Neural cell (in vitro differentiated cells): Measurements from ENCODE around the gene IFNL3.

Source experiments
- CTCF ChIP-seq: fragments of 450-650 bp; IDR thresholded peaks from 2 replicates; pipeline ENCODE4 v1.5.1; 2014; ENCODE audit warnings: antibody characterized with exemption, mild to moderate bottlenecking, moderate library complexity; ENCODE audit not compliant: poor library complexity, severe bottlenecking
- EP300 ChIP-seq: fragments of 450-650 bp; conservative IDR thresholded peaks from 2 replicates; pipeline ENCODE4 v1.6.1; 2014; ENCODE audit warnings: antibody characterized with exemption, mild to moderate bottlenecking, moderate library complexity; ENCODE audit not compliant: poor library complexity, severe bottlenecking
- EZH2 ChIP-seq: fragments of 200-600, 300-800 bp; shearing (Covaris generic), sonication (generic); IDR thresholded peaks from 2 replicates; pipeline ENCODE4 v1.6.1; 2014; ENCODE audit warnings: antibody characterized with exemption, low read length, borderline replicate concordance, mild to moderate bottlenecking; ENCODE audit not compliant: insufficient read depth, poor library complexity, severe bottlenecking
- POLR2AphosphoS5 ChIP-seq: IDR thresholded peaks from 2 replicates; pipeline ENCODE4 v1.6.1; 2012
- SMC3 ChIP-seq: fragments of 450-650 bp; conservative IDR thresholded peaks from 2 replicates; pipeline ENCODE4 v1.6.1; 2014; ENCODE audit warnings: antibody characterized with exemption, mild to moderate bottlenecking, moderate library complexity; ENCODE audit not compliant: poor library complexity
- TAF1 ChIP-seq: IDR thresholded peaks from 2 replicates; pipeline ENCODE4 v1.6.1; 2012; ENCODE audit warnings: low read depth

GRCh38 chr19:39238209-39238608, 6.6 kb downstream of the IFNL3 start:
- TF ChIP-seq CTCF: no peak
- no peak for TF ChIP-seq EZH2
- TF ChIP-seq TAF1: no peak
- no peak for TF ChIP-seq SMC3
- no peak for TF ChIP-seq POLR2AphosphoS5
- TF ChIP-seq EP300: no peak
